ENCODE results near the gene ESYT3. TPM values are rescaled to one million over a fixed set of nuclear protein-coding genes. Genes with fewer than 3 reads are reported as not detected.
"Not testable (repeated sequence)": the region's sequence is repeated elsewhere in the genome, so short reads cannot be mapped to it uniquely, and the experiment has no call there.

Gene ESYT3
- total RNA-seq, 4 donors from 2014 or later, result 28.9 to 39.0 (median 33.5) TPM

DNA sequence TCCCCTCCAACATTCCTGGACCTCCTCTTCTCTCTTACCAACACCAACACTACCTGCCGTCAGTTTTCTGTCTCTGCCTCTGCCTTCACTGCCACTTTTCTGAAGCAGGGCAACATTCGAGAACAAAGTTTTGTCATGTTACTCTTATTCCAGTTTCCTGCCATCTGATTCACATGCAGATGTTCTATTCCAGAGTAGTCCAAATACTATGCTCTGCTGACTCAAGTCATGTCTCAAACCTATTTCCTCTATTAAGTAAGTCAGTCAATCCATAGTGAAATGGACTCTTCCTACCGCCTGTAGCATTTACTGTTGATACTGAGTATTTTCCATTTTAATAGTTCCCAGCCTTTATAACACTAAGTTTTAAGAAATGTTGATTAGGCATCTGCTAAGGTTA, 43.4 kb downstream of the ESYT3 start:
- H3K4me1 ChIP-seq, result no peaks in the 10 kb centered on the region
- no peak for DNase-seq (ENCODE audit: low spot score in 2 of 2)
- no peak overlapping the region for H3K27ac ChIP-seq
- no peaks in the 10 kb centered on the region for H3K27me3 ChIP-seq
- H3K9me3 ChIP-seq, result no peaks in the 10 kb centered on the region
- WGBS, result 96% methylated on average over 3 of the region's 3 CpGs
- TF ChIP-seq POLR2A (IDR thresholded peaks at IDR 0.05), result no peak
- TF ChIP-seq, protein P1, sequence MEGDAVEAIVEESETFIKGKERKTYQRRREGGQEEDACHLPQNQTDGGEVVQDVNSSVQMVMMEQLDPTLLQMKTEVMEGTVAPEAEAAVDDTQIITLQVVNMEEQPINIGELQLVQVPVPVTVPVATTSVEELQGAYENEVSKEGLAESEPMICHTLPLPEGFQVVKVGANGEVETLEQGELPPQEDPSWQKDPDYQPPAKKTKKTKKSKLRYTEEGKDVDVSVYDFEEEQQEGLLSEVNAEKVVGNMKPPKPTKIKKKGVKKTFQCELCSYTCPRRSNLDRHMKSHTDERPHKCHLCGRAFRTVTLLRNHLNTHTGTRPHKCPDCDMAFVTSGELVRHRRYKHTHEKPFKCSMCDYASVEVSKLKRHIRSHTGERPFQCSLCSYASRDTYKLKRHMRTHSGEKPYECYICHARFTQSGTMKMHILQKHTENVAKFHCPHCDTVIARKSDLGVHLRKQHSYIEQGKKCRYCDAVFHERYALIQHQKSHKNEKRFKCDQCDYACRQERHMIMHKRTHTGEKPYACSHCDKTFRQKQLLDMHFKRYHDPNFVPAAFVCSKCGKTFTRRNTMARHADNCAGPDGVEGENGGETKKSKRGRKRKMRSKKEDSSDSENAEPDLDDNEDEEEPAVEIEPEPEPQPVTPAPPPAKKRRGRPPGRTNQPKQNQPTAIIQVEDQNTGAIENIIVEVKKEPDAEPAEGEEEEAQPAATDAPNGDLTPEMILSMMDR (IDR thresholded peaks at IDR 0.05), result no peak
- no peak for TF ChIP-seq POLR2AphosphoS5 (IDR thresholded peaks at IDR 0.05)
- no peak for TF ChIP-seq EP300 (IDR thresholded peaks at IDR 0.05)
- H3K4me3 ChIP-seq, result no peak overlapping the region
- no peaks in the 10 kb centered on the region for H3K36me3 ChIP-seq

DNA sequence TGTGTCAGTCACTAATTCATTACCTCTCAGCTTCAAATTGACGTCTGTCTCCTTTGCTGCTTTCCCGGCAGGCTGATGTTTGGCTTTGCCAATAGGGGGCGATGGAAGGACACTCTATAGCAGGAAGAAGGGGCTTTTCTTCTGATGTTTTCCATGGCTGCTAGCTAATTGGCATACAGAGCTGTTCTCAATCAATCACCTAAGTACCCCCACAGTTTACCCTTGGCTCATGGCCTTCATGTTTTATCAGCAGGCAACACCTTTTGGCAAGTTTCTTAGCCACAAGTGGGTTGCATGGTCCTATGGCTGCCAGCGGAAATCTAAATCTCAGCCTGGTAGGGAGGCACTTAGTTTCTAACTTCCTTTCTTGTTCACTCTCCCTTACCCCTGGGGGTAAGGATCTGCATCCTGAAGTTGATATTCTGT, 45.0 kb downstream of the ESYT3 start:
- Histone ChIP-seq H3K27me3 (no peaks in the 10 kb centered on the region), H3K27ac (no peak overlapping the region), H3K36me3 (no peaks in the 10 kb centered on the region), H3K4me3 (no peak overlapping the region), H3K4me1 (no peaks in the 10 kb centered on the region), H3K9me3 (no peaks in the 10 kb centered on the region)
- 59% methylated on average over 4 of the region's 4 CpGs for WGBS
- TF ChIP-seq POLR2AphosphoS5 (IDR thresholded peaks at IDR 0.05), result no peak
- no peak for TF ChIP-seq POLR2A (IDR thresholded peaks at IDR 0.05)
- TF ChIP-seq, protein P1 (IDR thresholded peaks at IDR 0.05), result no peak
- no peak for DNase-seq (ENCODE audit: low spot score in 2 of 2)

DNA sequence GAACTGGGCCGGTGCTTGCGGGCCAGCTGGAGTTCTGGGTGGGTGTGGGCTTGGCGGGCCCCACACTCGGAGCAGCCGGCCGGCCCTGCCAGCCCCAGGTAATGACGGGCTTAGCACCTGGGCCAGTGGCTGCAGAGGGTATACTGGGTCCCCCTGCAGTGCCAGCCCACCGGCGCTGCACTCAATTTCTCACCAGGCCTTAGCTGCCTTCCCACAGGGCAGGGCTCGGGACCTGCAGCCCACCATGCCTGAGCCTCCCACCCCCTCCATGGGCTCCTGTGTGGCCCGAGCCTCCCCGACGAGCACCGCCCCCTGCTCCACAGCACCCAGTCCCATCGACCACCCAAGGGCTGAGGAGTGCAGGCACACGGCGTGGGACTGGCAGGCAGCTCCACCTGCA, 50.3 kb downstream of the ESYT3 start:
- not testable (repeated sequence) for DNase-seq (ENCODE audit: low spot score in 2 of 2); H3K36me3 ChIP-seq; H3K27me3 ChIP-seq; H3K4me3 ChIP-seq; H3K4me1 ChIP-seq; H3K27ac ChIP-seq
- no CpG with 5 or more reads among the region's 17 CpGs for WGBS
- H3K9me3 ChIP-seq, result peaks cover 23% of the 10 kb centered on the region

DNA sequence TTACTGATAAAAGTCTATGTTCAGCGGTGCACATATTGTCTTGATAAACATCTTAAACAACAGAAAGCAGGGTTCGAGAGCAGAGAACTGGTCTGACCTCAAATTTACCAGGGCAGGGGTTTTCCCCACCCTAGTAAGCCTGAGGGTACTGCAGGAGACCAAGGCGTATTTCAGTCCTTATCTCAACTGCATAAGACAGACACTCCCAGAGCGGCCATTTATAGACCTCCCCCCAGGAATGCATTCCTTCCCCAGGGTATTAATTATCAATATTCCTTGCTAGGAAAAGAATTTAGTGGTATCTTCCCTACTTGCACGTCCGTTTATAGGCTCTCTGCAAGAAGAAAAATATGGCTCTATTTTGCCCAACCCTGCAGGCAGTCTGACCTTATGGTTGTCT, 52.2 kb downstream of the ESYT3 start:
- not testable (repeated sequence) for H3K4me1 ChIP-seq; H3K27ac ChIP-seq; H3K36me3 ChIP-seq; H3K4me3 ChIP-seq; DNase-seq (ENCODE audit: low spot score in 2 of 2); H3K27me3 ChIP-seq
- H3K9me3 ChIP-seq, result peaks cover 23% of the 10 kb centered on the region
- 92% methylated on average over 6 of the region's 6 CpGs for WGBS

DNA sequence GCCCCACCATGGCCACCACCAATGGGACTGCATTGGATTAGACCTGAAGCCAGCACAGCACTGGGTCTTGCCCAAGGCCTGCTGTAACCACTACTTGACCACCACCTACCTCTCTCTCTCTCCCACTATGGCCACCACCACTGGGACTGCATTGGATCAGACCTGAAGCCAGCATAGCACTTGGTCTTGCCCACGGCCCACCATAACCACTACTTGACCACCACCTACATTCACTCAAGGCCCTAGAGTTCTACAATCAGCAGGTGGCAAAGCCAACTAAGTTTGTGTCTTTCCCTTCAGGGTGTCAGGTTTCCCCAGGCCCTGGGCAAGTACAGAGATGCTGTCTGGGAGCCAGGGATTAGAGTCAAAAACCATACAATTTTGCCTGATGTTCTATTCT, 57.6 kb downstream of the ESYT3 start:
- TF ChIP-seq, protein P1 (IDR thresholded peaks at IDR 0.05), result no peak
- TF ChIP-seq EP300 (IDR thresholded peaks at IDR 0.05), result no peak
- no peak for TF ChIP-seq POLR2AphosphoS5 (IDR thresholded peaks at IDR 0.05)
- no peak for TF ChIP-seq POLR2A (IDR thresholded peaks at IDR 0.05)
- DNase-seq (ENCODE audit: low spot score in 2 of 2), result no peak
- WGBS, result 89% methylated on average over 1 of the region's 1 CpG
- Histone ChIP-seq H3K27ac (no peak overlapping the region), H3K27me3 (no peaks in the 10 kb centered on the region), H3K36me3 (peaks cover 7% of the 10 kb centered on the region), H3K4me1 (no peaks in the 10 kb centered on the region), H3K4me3 (no peak overlapping the region), H3K9me3 (peaks cover 13% of the 10 kb centered on the region)

DNA sequence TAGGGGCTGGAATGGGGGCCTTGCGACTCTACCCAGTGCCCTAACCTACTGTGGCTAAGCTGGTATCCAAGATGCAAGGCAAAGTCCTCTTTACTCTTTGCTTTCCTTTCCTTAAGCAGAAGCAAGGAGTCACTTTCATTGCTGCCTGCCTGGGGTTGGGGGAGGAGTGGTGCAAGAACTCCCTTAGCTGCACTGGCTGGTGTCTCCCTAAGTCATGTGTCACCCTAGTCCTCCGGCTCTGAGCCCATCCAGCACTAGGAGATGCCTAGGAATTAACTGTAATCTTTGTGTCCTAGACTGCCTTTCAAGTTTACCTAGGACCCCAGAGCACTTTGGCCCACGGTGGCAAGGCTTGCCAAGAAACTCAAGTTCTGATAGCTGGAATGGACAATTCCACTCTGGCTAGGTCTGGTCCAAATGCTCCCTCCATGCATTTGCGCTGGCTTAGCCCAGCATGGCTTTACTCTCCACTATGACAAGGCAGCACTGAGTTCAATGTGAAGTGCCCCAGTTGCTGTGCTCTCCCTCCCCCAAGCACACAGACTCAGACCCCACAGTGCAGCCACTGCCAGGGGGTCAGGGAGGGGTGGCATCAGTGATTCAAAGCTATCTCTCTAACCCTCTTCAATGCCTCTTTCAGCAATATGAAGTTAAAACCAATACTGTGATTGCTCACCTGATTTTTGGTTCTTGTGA, 58.7 kb downstream of the ESYT3 start:
- DNase-seq (ENCODE audit: low spot score in 2 of 2), result no peak
- TF ChIP-seq, protein P1 (IDR thresholded peaks at IDR 0.05), result no peak
- TF ChIP-seq POLR2AphosphoS5 (IDR thresholded peaks at IDR 0.05) (no peak), POLR2A (IDR thresholded peaks at IDR 0.05) (no peak), EP300 (IDR thresholded peaks at IDR 0.05) (no peak)

More for the DNA sequence above, 58.7 kb downstream of the ESYT3 start:
- 86% methylated on average over 3 of the region's 4 CpGs for WGBS
- no peaks in the 10 kb centered on the region for H3K4me1 ChIP-seq
- H3K27me3 ChIP-seq, result no peaks in the 10 kb centered on the region
- peaks cover 1% of the 10 kb centered on the region for H3K9me3 ChIP-seq
- H3K36me3 ChIP-seq, result peaks cover 7% of the 10 kb centered on the region
- no peak overlapping the region for H3K4me3 ChIP-seq
- no peak overlapping the region for H3K27ac ChIP-seq

Data from suprapubic skin (tissue), 4 donors.